Subcutaneous abdominal adipose tissue (tissue), 5 donors: ENCODE measurements around the gene GGACT.

Source experiments
- H3K27ac ChIP-seq: one replicate; pipeline ENCODE4 v1.7.0; 2013; ENCODE audit warnings: low read depth, mild to moderate bottlenecking, inconsistent platforms, low read length, moderate library complexity
- H3K27me3 ChIP-seq, 5 donors: one replicate each; pipeline ENCODE4 v1.7.0; 2013; ENCODE audit warnings: low read length in 5 of 5, inconsistent platforms in 1 of 5; ENCODE audit not compliant: control insufficient read depth in 5 of 5, insufficient read depth in 4 of 5
- H3K36me3 ChIP-seq, 5 donors: one replicate each; pipeline ENCODE4 v1.7.0; 2013; ENCODE audit warnings: low read length in 5 of 5; ENCODE audit not compliant: control insufficient read depth in 5 of 5, insufficient read depth in 5 of 5
- H3K4me1 ChIP-seq, 5 donors: one replicate each; pipeline ENCODE4 v1.7.0; 2013; ENCODE audit warnings: low read length in 5 of 5, mild to moderate bottlenecking in 3 of 5, moderate library complexity in 1 of 5; ENCODE audit not compliant: control insufficient read depth in 5 of 5, insufficient read depth in 5 of 5
- H3K4me3 ChIP-seq, 5 donors: one replicate each; pipeline ENCODE4 v1.7.0; 2013; ENCODE audit warnings: low read length in 5 of 5, low read depth in 1 of 5
- H3K9ac ChIP-seq, 5 donors: one replicate each; pipeline ENCODE4 v1.7.0; 2013; ENCODE audit warnings: low read length in 5 of 5, mild to moderate bottlenecking in 4 of 5, moderate library complexity in 3 of 5
- H3K9me3 ChIP-seq, 5 donors: one replicate each; pipeline ENCODE4 v1.7.0; 2013; ENCODE audit warnings: low read length in 5 of 5; ENCODE audit not compliant: control insufficient read depth in 5 of 5
- donor health status: healthy.
- donor health status: healthy.
- donor health status: healthy.
- donor health status: healthy.
- donor health status: healthy.

GGACT gene

GRCh38 chr13:100510208-100510957 lies 78.2 kb downstream of the GGACT start:
- no peak overlapping the region for H3K9ac ChIP-seq
- H3K4me1 ChIP-seq = peaks cover 0 to 14% (median 11%) of the 10 kb centered on the region in 5 donors
- H3K9me3 ChIP-seq = no peaks in the 10 kb centered on the region
- H3K27me3 ChIP-seq = no peaks in the 10 kb centered on the region
- no peak overlapping the region for H3K4me3 ChIP-seq
- no peak overlapping the region for H3K27ac ChIP-seq
- H3K36me3 ChIP-seq = peaks cover 0 to 2% (median under 1%) of the 10 kb centered on the region in 5 donors

- Histone ChIP-seq H3K36me3 (no peaks in the 10 kb centered on the region), H3K9ac (no peak overlapping the region), H3K9me3 (no peaks in the 10 kb centered on the region), H3K27me3 (no peaks in the 10 kb centered on the region), H3K4me3 (no peak overlapping the region), H3K27ac (no peak overlapping the region), H3K4me1 (peaks cover 0 to 7% (median 4%) of the 10 kb centered on the region in 5 donors)
These were observed 79.6 kb downstream of the GGACT start for GRCh38 chr13:100508996-100509395.

DNA sequence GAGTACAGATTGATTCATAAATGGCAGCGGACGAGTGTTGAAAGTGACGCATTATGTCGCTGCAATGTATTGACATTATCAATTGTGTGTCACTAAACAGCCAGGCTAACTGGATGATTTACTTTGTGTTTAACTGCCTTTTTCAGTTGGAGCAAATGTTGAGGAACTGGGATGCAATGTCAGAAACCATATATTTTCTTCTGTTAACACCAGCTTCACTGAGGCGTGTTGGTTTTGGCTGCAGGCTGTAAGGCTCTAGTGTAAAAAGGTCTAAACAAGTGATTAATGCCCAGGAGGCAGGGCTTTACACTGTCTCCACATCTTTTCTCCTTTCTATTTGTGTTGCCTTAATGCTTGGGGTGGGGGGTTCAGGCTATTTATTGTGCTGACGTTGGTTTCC lies 80.1 kb downstream of the GGACT start:
- Histone ChIP-seq H3K4me3 (no peak overlapping the region), H3K9me3 (no peaks in the 10 kb centered on the region), H3K27me3 (no peaks in the 10 kb centered on the region), H3K4me1 (peaks cover 0 to 1% (median 0%) of the 10 kb centered on the region in 5 donors), H3K27ac (no peak overlapping the region), H3K9ac (no peak overlapping the region), H3K36me3 (no peaks in the 10 kb centered on the region)

DNA sequence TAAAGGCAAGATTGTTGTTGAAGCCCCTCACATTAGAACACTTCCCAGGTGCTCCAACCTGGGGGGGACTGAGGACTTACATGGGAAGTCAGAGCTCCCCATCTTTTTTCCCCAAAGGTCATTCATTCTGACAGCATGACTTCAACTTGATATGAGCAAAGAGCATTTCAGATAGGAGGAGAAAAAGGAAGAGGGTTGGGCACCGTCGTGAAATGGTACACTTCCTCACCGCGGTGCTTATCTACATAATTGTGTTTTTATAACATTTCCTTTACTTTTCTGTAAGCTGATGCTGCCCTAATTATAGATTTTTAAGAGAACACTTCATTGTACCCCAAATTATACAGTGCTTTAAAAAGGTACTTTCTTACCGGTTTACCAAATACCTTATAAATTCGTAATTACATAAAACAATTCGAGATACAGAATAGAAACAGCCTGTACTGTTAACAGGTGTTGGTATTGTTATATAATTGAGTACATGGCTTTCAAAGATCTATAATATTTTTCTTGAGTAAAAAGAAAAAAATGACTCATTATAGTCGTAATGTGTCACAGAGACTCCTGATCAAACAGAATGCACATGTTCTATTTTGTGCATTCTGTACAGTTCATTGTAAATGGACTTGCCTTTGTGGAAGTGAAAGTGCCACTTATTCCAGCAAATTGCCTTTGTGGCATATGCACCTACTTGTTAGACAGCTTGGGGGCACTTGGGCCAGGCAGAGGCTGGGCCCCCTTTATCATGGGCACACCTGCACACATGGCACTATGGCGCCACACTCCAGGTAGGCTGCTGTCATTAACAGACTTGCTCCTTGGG lies 81.8 kb downstream of the GGACT start:
- no peak overlapping the region for H3K9ac ChIP-seq
- no peaks in the 10 kb centered on the region for H3K9me3 ChIP-seq
- H3K27ac ChIP-seq = no peak overlapping the region
- H3K4me1 ChIP-seq = no peaks in the 10 kb centered on the region
- H3K4me3 ChIP-seq = no peak overlapping the region
- no peaks in the 10 kb centered on the region for H3K27me3 ChIP-seq
- no peaks in the 10 kb centered on the region for H3K36me3 ChIP-seq

DNA sequence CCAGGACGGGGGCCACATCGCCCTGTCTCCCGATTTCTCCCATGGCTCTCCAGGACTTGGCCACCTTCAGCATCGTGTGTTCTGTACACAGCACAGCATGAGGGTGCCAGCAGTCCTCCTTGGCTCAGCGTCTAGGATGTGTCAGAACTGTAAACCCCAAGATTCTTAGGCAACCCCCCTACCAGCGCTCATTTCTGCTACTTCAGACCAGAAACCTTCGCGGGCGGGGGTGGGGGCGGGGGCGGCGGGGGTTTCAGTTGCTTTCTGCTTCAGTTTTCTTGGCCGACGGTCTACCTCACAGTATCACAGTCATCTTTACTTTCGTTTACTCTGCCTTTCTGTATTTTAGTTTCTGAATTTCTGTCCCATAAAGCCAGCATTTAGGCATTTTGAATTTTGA lies 82.4 kb downstream of the GGACT start:
- Histone ChIP-seq H3K9me3 (no peaks in the 10 kb centered on the region), H3K4me1 (no peaks in the 10 kb centered on the region), H3K4me3 (no peak overlapping the region), H3K27ac (no peak overlapping the region), H3K36me3 (no peaks in the 10 kb centered on the region), H3K27me3 (no peaks in the 10 kb centered on the region), H3K9ac (no peak overlapping the region)

GRCh38 chr13:100503622-100504021 lies 85.0 kb downstream of the GGACT start:
- H3K4me1 ChIP-seq = no peaks in the 10 kb centered on the region
- H3K9me3 ChIP-seq = no peaks in the 10 kb centered on the region
- H3K36me3 ChIP-seq = no peaks in the 10 kb centered on the region
- H3K4me3 ChIP-seq = no peak overlapping the region
- no peak overlapping the region for H3K27ac ChIP-seq
- no peak overlapping the region for H3K9ac ChIP-seq
- no peaks in the 10 kb centered on the region for H3K27me3 ChIP-seq

- Histone ChIP-seq H3K9me3 (no peaks in the 10 kb centered on the region), H3K4me1 (no peaks in the 10 kb centered on the region), H3K36me3 (no peaks in the 10 kb centered on the region), H3K4me3 (no peak overlapping the region), H3K27ac (no peak overlapping the region), H3K27me3 (no peaks in the 10 kb centered on the region), H3K9ac (no peak overlapping the region)
These were observed 86.1 kb downstream of the GGACT start for GRCh38 chr13:100502446-100502845.

DNA sequence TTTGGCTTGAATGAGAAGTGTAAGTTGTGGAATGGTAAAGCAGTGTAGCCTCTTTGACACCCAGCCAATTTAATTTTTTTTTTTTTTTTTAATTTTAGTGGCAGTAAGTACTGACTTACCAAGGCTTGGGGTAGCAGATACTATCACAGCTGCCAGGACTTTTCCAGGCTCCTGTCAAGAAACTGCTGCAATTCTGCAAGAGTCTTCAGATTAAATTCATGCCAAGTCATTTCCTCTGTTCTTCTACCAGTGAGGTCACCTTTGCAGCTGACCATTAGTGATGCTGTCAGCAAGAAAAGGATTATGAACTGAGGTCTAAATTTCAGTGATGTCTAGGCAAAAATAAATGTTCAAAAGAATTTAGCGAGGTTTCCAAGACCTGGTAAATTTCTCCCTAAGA lies 91.2 kb downstream of the GGACT start:
- no peaks in the 10 kb centered on the region for H3K36me3 ChIP-seq
- H3K9me3 ChIP-seq = no peaks in the 10 kb centered on the region
- no peak overlapping the region for H3K27ac ChIP-seq
- no peaks in the 10 kb centered on the region for H3K27me3 ChIP-seq
- H3K4me1 ChIP-seq = peaks cover 0 to 6% (median 0%) of the 10 kb centered on the region in 5 donors
- no peak overlapping the region for H3K4me3 ChIP-seq
- no peak overlapping the region for H3K9ac ChIP-seq

- Histone ChIP-seq H3K4me1 (peaks cover 2 to 24% (median 9%) of the 10 kb centered on the region in 5 donors), H3K9ac (no peak overlapping the region), H3K27ac (no peak overlapping the region), H3K27me3 (no peaks in the 10 kb centered on the region), H3K36me3 (no peaks in the 10 kb centered on the region), H3K9me3 (no peaks in the 10 kb centered on the region), H3K4me3 (no peak overlapping the region)
These were observed 93.1 kb downstream of the GGACT start for GRCh38 chr13:100495455-100495854.

DNA sequence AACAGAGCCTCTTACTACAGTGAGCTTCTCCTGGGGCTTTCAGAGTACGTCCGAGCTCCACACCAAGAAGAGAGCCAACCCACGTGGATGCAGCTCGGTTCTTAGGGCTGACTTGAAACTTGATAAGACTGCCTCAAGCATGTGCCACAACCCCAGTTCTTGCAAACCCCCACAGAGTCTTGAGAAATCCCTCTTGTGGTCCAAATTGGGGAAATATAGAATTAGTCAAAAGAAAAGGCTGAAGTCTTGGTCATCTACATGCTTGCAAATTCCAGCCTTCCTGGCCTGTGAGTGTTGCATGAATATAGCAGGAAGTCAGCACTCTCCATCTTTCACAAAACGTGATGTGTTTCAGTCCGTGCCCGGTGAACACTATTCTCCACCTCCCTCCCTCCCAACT lies 95.2 kb downstream of the GGACT start:
- Histone ChIP-seq H3K27me3 (no peaks in the 10 kb centered on the region), H3K36me3 (no peaks in the 10 kb centered on the region), H3K4me3 (no peak overlapping the region), H3K9me3 (no peaks in the 10 kb centered on the region), H3K9ac (no peak overlapping the region), H3K27ac (no peak overlapping the region), H3K4me1 (peaks cover 2 to 24% (median 9%) of the 10 kb centered on the region in 5 donors)
